Kidney (tissue), 22 donors: ENCODE data around the gene POLR1D. TPM values are rescaled to one million over a fixed set of nuclear protein-coding genes. Genes with fewer than 3 reads are reported as not detected.

Experiments used
- DNase-seq, 5 donors: peaks; one replicate each; pipeline ENCODE4 v3.0.0-alpha.2; 2013 to 2020
- FAIRE-seq: peaks from 2 replicates; lab custom pipeline; 2012; peaks lifted over from hg19 to GRCh38; lab: Jason Lieb, UNC
- H3K27ac ChIP-seq, 2 donors: one replicate each; pipeline ENCODE4 v1.7.0; 2013; ENCODE audit warnings: low read depth in 2 of 2, low read length in 2 of 2, inconsistent platforms in 1 of 2
- H3K27me3 ChIP-seq: one replicate; pipeline ENCODE4 v1.7.1; 2013; ENCODE audit warnings: low read length, inconsistent platforms; ENCODE audit not compliant: control insufficient read depth, insufficient read depth
- H3K36me3 ChIP-seq, 3 donors: one replicate each; pipeline versions ENCODE4 v1.7.0 to v1.7.1; 2013; ENCODE audit warnings: low read length in 3 of 3, control low read depth in 1 of 3, inconsistent platforms in 1 of 3; ENCODE audit not compliant: insufficient read depth in 3 of 3, control insufficient read depth in 2 of 3
- H3K4me1 ChIP-seq, 3 donors: one replicate each; pipeline versions ENCODE4 v1.7.0 to v1.7.1; 2013; ENCODE audit warnings: low read length in 3 of 3, inconsistent platforms in 1 of 3, low read depth in 1 of 3; ENCODE audit not compliant: control insufficient read depth in 2 of 3, insufficient read depth in 2 of 3
- H3K4me3 ChIP-seq, 3 donors: one replicate each; pipeline versions ENCODE4 v1.7.0 to v1.8.1; 2013; ENCODE audit warnings: low read length in 3 of 3, control low read depth in 1 of 3, inconsistent platforms in 1 of 3
- H3K9ac ChIP-seq, 3 donors: one replicate each; pipeline versions ENCODE4 v1.7.0 to v1.7.1; 2013; ENCODE audit warnings: low read length in 3 of 3, control low read depth in 1 of 3, inconsistent platforms in 1 of 3
- H3K9me3 ChIP-seq, 3 donors: one replicate each; pipeline versions ENCODE4 v1.7.0 to v1.7.1; 2013; ENCODE audit warnings: low read length in 3 of 3, control low read depth in 1 of 3, inconsistent platforms in 1 of 3; ENCODE audit not compliant: control insufficient read depth in 2 of 3, insufficient read depth in 1 of 3
- CTCF ChIP-seq: IDR thresholded peaks from 3 replicates; pipeline ENCODE4 v1.5.1; 2012; ENCODE audit warnings: mild to moderate bottlenecking, moderate library complexity, borderline replicate concordance; ENCODE audit not compliant: insufficient read depth; ENCODE audit errors: extremely low read depth
- intact Hi-C: fragments of 100-400 bp; cut with DNase I; formaldehyde crosslinking; loops from one replicate; pipeline ENCODE4 v1.11.1; 2022
- long read RNA-seq, 10 donors: library from polyadenylated mRNA in 1 of 10; unstranded in 1 of 10; transcript quantifications; one replicate each; pipeline ENCODE4 v2.0.0 and lab custom pipeline, GENCODE V29; 2021 to 2026
- polyA plus RNA-seq: library from polyadenylated mRNA; stranded (reverse); fragments of 350-450 nt; fragmentation: Illumina TruSeq; extraction: RNeasy Lipid Tissue Mini Kit (QIAGEN cat#74804); gene quantifications from one replicate; pipeline ENCODE4 v1.2.3, GENCODE V29; 2014; ENCODE audit warnings: low read depth, low replicate concordance; ENCODE audit not compliant: insufficient read depth
- total RNA-seq: library from RNA; stranded (reverse); fragmentation: NEBNext Ultra II Directional; extraction: Animal tissue kit (Norgen Biotek cat#: 25700); gene quantifications from one replicate; pipeline ENCODE4 v1.2.1, GENCODE V29; 2021
- donor health status: control.
- donor health status: control.
- donor health status: control.
- donor health status: control.
- donor health status: control.
- donor health status: DM: yes; HTN: yes; CAD: no.
- donor health status: Normal renal cell carcinoma (clear cell type).

The POLR1D gene
- 72.8 TPM for total RNA-seq
- 124 TPM for polyA plus RNA-seq
- long read RNA-seq, donor 1, transcript POLR1D-201 (2 exons, 1,166 nt) = minor isoform, 11 of 31 reads
- long read RNA-seq, donor 1, transcript POLR1D-203 (3 exons, 2,036 nt) = major isoform, 12 of 31 reads
- long read RNA-seq, donor 1, partial matches to known transcripts = 0 of 31 reads
- long read RNA-seq, donor 1, other reads (novel, unspliced or antisense) = 0 of 31 reads
- long read RNA-seq, donor 2, transcript POLR1D-201 (2 exons, 1,166 nt) = major isoform, 16 of 36 reads
- long read RNA-seq, donor 2, transcript POLR1D-203 (3 exons, 2,036 nt) = minor isoform, 15 of 36 reads
- long read RNA-seq, donor 2, partial matches to known transcripts = 0 of 36 reads
- long read RNA-seq, donor 2, other reads (novel, unspliced or antisense) = 0 of 36 reads
- long read RNA-seq, donor 3, transcript POLR1D-211 (1 exons, 1,634 nt) = minor isoform, 6 of 65 reads
- long read RNA-seq, donor 3, transcript POLR1D-201 (2 exons, 1,166 nt) = major isoform, 29 of 65 reads
- long read RNA-seq, donor 3, transcript POLR1D-203 (3 exons, 2,036 nt) = minor isoform, 21 of 65 reads
- long read RNA-seq, donor 3, partial matches to known transcripts = 0 of 65 reads
- long read RNA-seq, donor 3, other reads (novel, unspliced or antisense) = 6 of 65 reads
- long read RNA-seq, donor 4, transcript POLR1D-211 (1 exons, 1,634 nt) = minor isoform, 5 of 20 reads
- long read RNA-seq, donor 4, transcript POLR1D-203 (3 exons, 2,036 nt) = major isoform, 7 of 20 reads
- long read RNA-seq, donor 4, transcript POLR1D-201 (2 exons, 1,166 nt) = major isoform, 7 of 20 reads
- long read RNA-seq, donor 4, partial matches to known transcripts = 0 of 20 reads
- long read RNA-seq, donor 4, other reads (novel, unspliced or antisense) = 0 of 20 reads
- long read RNA-seq, donor 5, partial matches to known transcripts = 0 of 3 reads
- long read RNA-seq, donor 5, other reads (novel, unspliced or antisense) = 0 of 3 reads
- long read RNA-seq, donor 6, transcript POLR1D-201 (2 exons, 1,166 nt) = major isoform, 105 of 181 reads
- long read RNA-seq, donor 6, transcript POLR1D-211 (1 exons, 1,634 nt) = minor isoform, 10 of 181 reads
- long read RNA-seq, donor 6, transcript POLR1D-203 (3 exons, 2,036 nt) = minor isoform, 32 of 181 reads
- long read RNA-seq, donor 6, partial matches to known transcripts = 29 of 181 reads
- long read RNA-seq, donor 6, other reads (novel, unspliced or antisense) = 0 of 181 reads
- long read RNA-seq, donor 7, transcript POLR1D-203 (3 exons, 2,036 nt) = major isoform, 13 of 40 reads
- long read RNA-seq, donor 7, transcript POLR1D-201 (2 exons, 1,166 nt) = minor isoform, 8 of 40 reads
- long read RNA-seq, donor 7, partial matches to known transcripts = 0 of 40 reads
- long read RNA-seq, donor 7, other reads (novel, unspliced or antisense) = 19 of 40 reads
- long read RNA-seq, donor 8, transcript POLR1D-201 (2 exons, 1,166 nt) = major isoform, 18 of 40 reads
- long read RNA-seq, donor 8, transcript POLR1D-211 (1 exons, 1,634 nt) = minor isoform, 6 of 40 reads
- long read RNA-seq, donor 8, transcript POLR1D-203 (3 exons, 2,036 nt) = minor isoform, 11 of 40 reads
- long read RNA-seq, donor 8, partial matches to known transcripts = 0 of 40 reads
- long read RNA-seq, donor 8, other reads (novel, unspliced or antisense) = 0 of 40 reads
- long read RNA-seq, donor 9, transcript POLR1D-203 (3 exons, 2,036 nt) = minor isoform, 5 of 20 reads
- long read RNA-seq, donor 9, transcript POLR1D-201 (2 exons, 1,166 nt) = major isoform, 10 of 20 reads
- long read RNA-seq, donor 9, partial matches to known transcripts = 0 of 20 reads
- long read RNA-seq, donor 9, other reads (novel, unspliced or antisense) = 0 of 20 reads
- long read RNA-seq, donor 10, transcript POLR1D-203 (3 exons, 2,036 nt) = minor isoform, 11 of 42 reads
- long read RNA-seq, donor 10, transcript POLR1D-201 (2 exons, 1,166 nt) = major isoform, 24 of 42 reads
- long read RNA-seq, donor 10, partial matches to known transcripts = 0 of 42 reads
- long read RNA-seq, donor 10, other reads (novel, unspliced or antisense) = 0 of 42 reads

- Histone ChIP-seq H3K36me3 (peaks cover 0 to 4% (median 3%) of the 10 kb centered on the region in 3 donors), H3K4me1 (peaks cover 0 to 17% (median 15%) of the 10 kb centered on the region in 3 donors), H3K9me3 (no peaks in the 10 kb centered on the region), H3K27me3 (no peaks in the 10 kb centered on the region), H3K27ac (peak within 1 kb of the TSS; percentile 98 to 99), H3K4me3 (peak within 1 kb of the TSS; percentile 88 to 92 (median 91)), H3K9ac (peak within 1 kb of the TSS; percentile 86 to 92 (median 91))
- DNase-seq (peak; percentile 82 to 95 (median 92)), FAIRE-seq (no peak)
- TF ChIP-seq CTCF = no peak
- intact Hi-C loops = no loop called here
Measured at GRCh38 chr13:27621366-27622101, at the start of gene POLR1D. TSS of gene POLR1D (plus strand) at chr13:27621892. CDS start at chr13:27621984, 92 bp downstream.

GRCh38 chr13:27572234-27572901, 49.3 kb upstream of the POLR1D start:
- DNase-seq = no peak
- TF ChIP-seq CTCF = no peak
- no peak for FAIRE-seq
- intact Hi-C loops = no loop called here
- Histone ChIP-seq H3K27me3 (no peaks in the 10 kb centered on the region), H3K9me3 (no peaks in the 10 kb centered on the region), H3K9ac (no peak overlapping the region), H3K4me3 (no peak overlapping the region), H3K27ac (no peak overlapping the region), H3K4me1 (no peaks in the 10 kb centered on the region), H3K36me3 (peaks cover 0 to 12% (median 8%) of the 10 kb centered on the region in 3 donors)
